HG02885 (cell line): ENCODE results near the gene SERPING1.

Source experiments
- ATAC-seq: cut with Tn5 transposase; IDR thresholded peaks from one replicate; pipeline ENCODE4 v1.9.1; 2021; ENCODE audit warnings: mild to moderate bottlenecking; ENCODE audit not compliant: unreplicated experiment, poor library complexity

SERPING1 gene

GRCh38 chr11:57597461-57597915 lies at the start of gene SERPING1:
Gene SERPING1 (plus strand): TSS chr11:57597685. CDS start chr11:57598271, 586 bp downstream.
- ATAC-seq, result no peak

GRCh38 chr11:57547854-57548377 lies 49.6 kb upstream of the SERPING1 start:
- ATAC-seq, result peak; percentile 85

- ATAC-seq, result no peak
These were observed 47.5 kb upstream of the SERPING1 start for GRCh38 chr11:57549983-57550382.

GRCh38 chr11:57551941-57552340 lies 45.5 kb upstream of the SERPING1 start:
- no peak for ATAC-seq

DNA sequence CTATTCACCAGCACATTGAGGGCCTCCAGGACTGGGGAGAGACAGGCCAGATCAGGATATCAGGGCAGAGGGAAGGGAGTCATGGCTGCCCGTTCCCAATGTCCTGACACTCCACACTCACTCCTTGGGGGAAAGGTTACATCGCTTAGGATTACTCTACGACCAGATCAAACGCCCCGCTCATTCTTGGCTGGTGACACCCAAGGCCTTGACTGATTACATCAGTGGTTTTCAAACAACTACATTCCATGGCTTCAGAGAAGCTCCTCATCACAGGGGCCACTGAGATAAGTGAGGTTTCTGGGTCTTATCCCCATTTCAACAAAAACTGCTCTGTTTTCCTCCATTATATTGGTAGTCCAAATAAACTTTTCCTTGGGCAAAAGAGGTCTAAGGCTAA lies 45.0 kb upstream of the SERPING1 start:
- no peak for ATAC-seq

- ATAC-seq, result no peak
These were observed 42.1 kb upstream of the SERPING1 start for GRCh38 chr11:57555393-57555792.

DNA sequence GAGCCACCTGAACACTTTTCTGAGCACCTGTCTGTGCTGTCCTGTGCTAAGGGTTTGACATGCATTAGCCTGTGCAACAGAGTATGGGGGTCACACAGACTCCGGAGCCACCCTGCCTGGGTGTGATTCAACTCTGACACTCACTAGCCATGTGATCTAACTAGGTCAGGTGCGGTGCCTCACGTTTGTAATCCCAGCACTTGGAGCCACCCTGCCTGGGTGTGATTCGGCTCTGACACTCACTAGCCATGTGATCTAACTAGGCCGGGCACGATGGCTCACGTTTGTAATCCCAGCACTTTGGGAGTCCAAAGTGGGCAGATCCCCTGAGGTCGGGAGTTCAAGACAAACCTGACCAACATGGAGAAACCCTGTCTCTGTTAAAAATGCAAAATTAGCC lies 41.4 kb upstream of the SERPING1 start:
- no peak for ATAC-seq

- ATAC-seq, result no peak
These were observed 37.3 kb upstream of the SERPING1 start for GRCh38 chr11:57560146-57560545.

DNA sequence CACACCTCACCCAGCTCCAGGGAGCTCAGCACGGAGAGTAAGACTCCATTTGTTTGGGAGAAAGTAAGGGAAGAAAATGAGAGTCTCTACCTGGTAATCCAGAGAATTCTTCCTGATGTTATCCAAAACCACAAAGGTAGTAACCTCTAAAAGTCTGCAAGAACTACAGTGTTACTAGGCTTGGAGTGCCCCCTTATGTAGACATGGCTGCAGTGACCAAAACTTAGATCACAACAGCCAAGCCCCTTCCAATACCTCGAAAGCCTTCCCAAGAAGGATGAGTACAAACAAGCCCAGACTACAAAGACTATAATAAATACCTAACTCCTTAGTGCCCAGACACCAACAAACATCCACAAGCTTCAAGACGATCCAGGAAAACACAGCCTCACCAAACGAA lies 34.9 kb upstream of the SERPING1 start:
- no peak for ATAC-seq

GRCh38 chr11:57566005-57566904 lies 31.2 kb upstream of the SERPING1 start:
- ATAC-seq, result peak; percentile 62

DNA sequence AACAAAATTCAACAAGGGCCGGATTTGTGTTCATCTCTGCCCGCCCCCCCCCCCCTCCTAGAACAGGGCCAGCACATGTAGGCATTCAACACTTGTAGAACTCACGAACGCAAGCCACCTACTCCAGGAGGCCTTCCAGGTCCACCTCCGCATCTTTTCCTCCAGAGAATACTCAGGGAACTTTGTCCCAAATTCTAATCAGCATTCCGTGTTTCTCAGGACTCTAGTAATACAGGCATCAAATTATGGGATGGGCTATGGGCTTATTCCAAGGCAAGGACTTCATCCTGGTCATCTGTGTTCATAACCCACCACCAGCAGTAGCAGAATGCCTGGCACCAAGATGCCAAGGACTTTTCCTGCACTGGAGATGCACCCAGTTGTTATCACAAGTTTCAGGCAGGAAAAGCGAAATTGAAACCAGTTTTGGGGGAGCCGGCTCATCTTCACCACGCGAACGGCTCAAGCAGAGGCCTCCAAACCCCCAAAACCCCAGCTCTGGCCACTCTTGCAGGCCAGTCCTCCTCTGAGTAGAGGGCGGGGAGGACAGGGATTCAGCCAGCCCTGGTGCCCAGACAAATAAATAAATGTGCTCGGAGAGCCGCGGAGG lies 30.5 kb upstream of the SERPING1 start:
- peak; percentile 6 for ATAC-seq

DNA sequence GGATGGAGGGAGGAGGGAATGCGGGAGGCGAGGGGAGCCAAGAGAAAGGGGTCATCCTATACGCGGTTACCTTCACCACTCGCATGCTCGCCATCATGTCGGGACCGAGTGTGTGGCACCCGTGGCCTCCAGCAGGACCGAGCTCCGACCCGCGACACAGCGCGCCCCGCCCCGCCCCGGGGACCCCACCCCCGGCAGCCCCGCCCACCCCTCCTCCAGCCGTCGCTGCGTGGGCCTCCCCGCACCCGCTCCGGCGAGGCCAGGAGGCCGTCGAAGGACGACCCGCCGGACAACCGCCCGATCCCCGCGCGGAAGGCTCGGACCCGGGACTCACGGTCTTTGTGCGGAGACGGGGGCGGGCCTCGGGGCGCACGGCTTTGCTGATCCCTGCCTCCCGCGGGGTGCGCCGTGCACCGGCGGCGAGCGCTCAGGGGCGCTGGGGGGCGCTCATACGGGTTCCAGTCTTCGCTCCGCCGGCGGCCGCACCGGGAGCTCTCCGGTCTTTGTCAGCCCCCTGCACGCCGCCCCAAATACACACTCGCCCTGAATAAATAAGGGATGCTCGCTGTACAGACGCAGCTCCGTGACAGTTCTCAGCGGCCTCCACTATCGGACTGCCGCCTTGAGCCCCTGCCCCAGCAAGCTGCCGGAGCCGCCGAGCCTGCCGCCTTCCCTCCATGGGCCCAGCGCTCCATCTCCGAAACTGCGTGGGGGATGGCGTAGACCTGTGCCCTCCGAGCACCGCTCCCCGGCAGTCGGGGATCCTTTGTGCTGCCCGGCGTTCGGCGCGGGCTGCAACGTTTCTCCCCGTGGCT lies 29.8 kb upstream of the SERPING1 start, which contains the start of gene UBE2L6:
Gene UBE2L6 (minus strand): TSS at position 158 of the 815 bp plus-strand sequence. CDS start 61 bp downstream, at position 97.
- peak; percentile 71 for ATAC-seq

- peak; percentile 14 for ATAC-seq
These were observed 29.1 kb upstream of the SERPING1 start for GRCh38 chr11:57568330-57568766.

DNA sequence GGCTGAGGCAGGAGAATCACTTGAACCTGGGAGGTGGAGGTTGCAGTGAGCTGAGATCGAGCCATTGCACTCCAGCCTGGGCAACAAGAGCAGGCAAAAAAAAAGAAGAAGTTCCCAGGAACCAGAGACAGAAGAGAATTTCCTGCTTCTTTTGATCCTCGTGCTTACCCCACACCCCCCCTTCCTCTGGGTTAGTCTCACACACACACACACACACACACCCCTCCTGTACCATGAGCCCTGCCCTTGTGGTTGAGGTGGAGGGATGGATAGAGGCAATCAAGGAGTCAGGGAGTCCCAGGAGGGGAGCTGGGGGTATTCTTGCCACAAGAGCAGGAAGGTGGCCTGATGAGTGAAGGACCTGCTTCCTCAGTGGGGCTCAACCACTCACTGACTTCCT lies 25.9 kb upstream of the SERPING1 start:
- ATAC-seq, result no peak

GRCh38 chr11:57574061-57574460 lies 23.4 kb upstream of the SERPING1 start:
- no peak for ATAC-seq

DNA sequence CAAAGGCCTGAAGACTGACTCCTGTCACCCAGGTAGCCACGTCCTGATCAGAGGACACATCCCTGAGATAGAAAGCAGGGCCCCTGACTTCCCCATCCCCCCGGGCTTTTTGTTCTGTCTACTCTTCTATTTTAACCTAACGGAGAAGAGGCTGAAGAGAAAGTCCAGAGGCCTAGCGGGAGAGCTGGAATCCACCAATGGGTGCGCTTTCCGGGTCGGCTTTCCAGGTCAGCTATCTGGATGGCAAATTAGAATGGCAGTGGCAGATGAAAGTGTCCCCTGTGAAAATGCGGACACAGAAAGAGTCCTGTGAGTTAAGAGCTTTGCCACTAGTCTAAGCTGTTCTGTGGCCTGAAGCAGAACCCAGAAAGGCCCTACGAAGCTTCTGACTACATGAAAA lies 13.1 kb upstream of the SERPING1 start:
- ATAC-seq, result no peak

GRCh38 chr11:57585301-57585700 lies 12.2 kb upstream of the SERPING1 start:
- no peak for ATAC-seq

DNA sequence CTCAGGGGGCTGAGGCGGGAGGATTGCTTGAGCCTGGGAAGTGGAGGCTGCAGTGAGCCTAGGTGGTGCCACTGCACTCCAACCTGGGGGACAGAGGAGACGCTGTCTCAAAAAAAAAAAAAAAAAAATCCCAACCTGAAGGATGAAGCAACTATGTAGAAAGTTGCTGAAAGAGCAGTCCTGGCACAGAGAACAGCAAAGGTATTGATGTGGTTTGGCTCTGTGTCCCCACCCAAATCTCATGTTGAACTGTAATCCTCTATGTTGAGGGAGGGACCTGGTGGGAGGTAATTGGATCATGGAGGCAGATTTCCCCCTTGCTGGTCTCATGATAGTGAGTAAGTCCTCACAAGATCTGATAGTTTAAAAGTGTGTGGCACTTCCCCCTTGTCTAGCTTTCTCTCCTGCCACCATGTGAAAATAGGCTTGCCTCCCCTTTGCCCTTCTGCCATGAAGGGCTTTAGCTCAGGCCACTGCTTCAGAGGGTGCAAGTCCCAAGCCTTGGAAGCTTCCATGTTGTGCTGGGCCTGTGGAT lies 10.7 kb upstream of the SERPING1 start:
- ATAC-seq, result no peak

- peak; percentile 58 for ATAC-seq
These were observed 9.3 kb upstream of the SERPING1 start for GRCh38 chr11:57588046-57588710.
